ENCODE data around the gene CYP27A1. TPM values are rescaled to one million over a fixed set of nuclear protein-coding genes. Genes with fewer than 3 reads are reported as not detected.

The CYP27A1 gene
- total RNA-seq, 1 donor = 25.0 TPM

- Histone ChIP-seq H2AFZ (ENCODE audit: low read length) (no peak overlapping the region), H3K4me2 (ENCODE audit: insufficient read depth, low read length) (no peak overlapping the region), H3K4me3 (ENCODE audit: insufficient read depth, low read length) (no peak overlapping the region), H3K79me2 (ENCODE audit: insufficient read depth, low read length) (no peaks in the 10 kb centered on the region), H3K27ac (ENCODE audit: low read depth, low read length) (no peak overlapping the region), H3K4me1 (ENCODE audit: insufficient read depth, low read length) (no peaks in the 10 kb centered on the region), H3K36me3 (ENCODE audit: insufficient read depth, low read length) (no peaks in the 10 kb centered on the region), H4K20me1 (ENCODE audit: insufficient read depth, low read length) (no peaks in the 10 kb centered on the region), H3K27me3 (ENCODE audit: insufficient read depth, low read length) (peaks cover 78% of the 10 kb centered on the region), H3K9me3 (ENCODE audit: low read depth, low read length) (no peaks in the 10 kb centered on the region)
- no peak for TF ChIP-seq CTCF (IDR thresholded peaks at IDR 0.05; ENCODE audit: extremely low read depth, low read depth, low read length)
- DNase-seq (ENCODE audit: insufficient read length, low spot score, missing footprints) = peak; percentile 67
These were observed 77.0 kb downstream of the CYP27A1 start for GRCh38 chr2:218858671-218859555.

GRCh38 chr2:218859556-218859987 lies 77.6 kb downstream of the CYP27A1 start, which contains the start of gene WNT6:
Gene WNT6 (plus strand): TSS chr2:218859805. CDS start chr2:218860038, 233 bp downstream.
- Histone ChIP-seq H3K4me3 (ENCODE audit: insufficient read depth, low read length) (no peak within 1 kb of the TSS), H3K4me2 (ENCODE audit: insufficient read depth, low read length) (no peak within 1 kb of the TSS), H3K9me3 (ENCODE audit: low read depth, low read length) (no peaks in the 10 kb centered on the region), H3K79me2 (ENCODE audit: insufficient read depth, low read length) (no peaks in the 10 kb centered on the region), H4K20me1 (ENCODE audit: insufficient read depth, low read length) (no peaks in the 10 kb centered on the region), H2AFZ (ENCODE audit: low read length) (no peak within 1 kb of the TSS), H3K4me1 (ENCODE audit: insufficient read depth, low read length) (no peaks in the 10 kb centered on the region), H3K36me3 (ENCODE audit: insufficient read depth, low read length) (no peaks in the 10 kb centered on the region), H3K27ac (ENCODE audit: low read depth, low read length) (no peak within 1 kb of the TSS), H3K27me3 (ENCODE audit: insufficient read depth, low read length) (peaks cover 72% of the 10 kb centered on the region)
- TF ChIP-seq CTCF (IDR thresholded peaks at IDR 0.05; ENCODE audit: extremely low read depth, low read depth, low read length) = no peak
- DNase-seq (ENCODE audit: insufficient read length, low spot score, missing footprints) = peak; percentile 82

- no peak for TF ChIP-seq CTCF (IDR thresholded peaks at IDR 0.05; ENCODE audit: extremely low read depth, low read depth, low read length)
- peaks cover 66% of the 10 kb centered on the region for H3K27me3 ChIP-seq (ENCODE audit: insufficient read depth, low read length)
- DNase-seq (ENCODE audit: insufficient read length, low spot score, missing footprints) = peak; percentile 84
- H3K4me1 ChIP-seq (ENCODE audit: insufficient read depth, low read length) = no peaks in the 10 kb centered on the region
- H3K36me3 ChIP-seq (ENCODE audit: insufficient read depth, low read length) = no peaks in the 10 kb centered on the region
- no peak overlapping the region for H3K4me3 ChIP-seq (ENCODE audit: insufficient read depth, low read length)
- H3K4me2 ChIP-seq (ENCODE audit: insufficient read depth, low read length) = no peak overlapping the region
- no peaks in the 10 kb centered on the region for H4K20me1 ChIP-seq (ENCODE audit: insufficient read depth, low read length)
- no peaks in the 10 kb centered on the region for H3K9me3 ChIP-seq (ENCODE audit: low read depth, low read length)
- no peak overlapping the region for H2AFZ ChIP-seq (ENCODE audit: low read length)
- H3K27ac ChIP-seq (ENCODE audit: low read depth, low read length) = no peak overlapping the region
- no peaks in the 10 kb centered on the region for H3K79me2 ChIP-seq (ENCODE audit: insufficient read depth, low read length)
These were observed 78.3 kb downstream of the CYP27A1 start for GRCh38 chr2:218859988-218860831.

Data from osteoblast (primary cell).